HCT116 (cell line): ENCODE results near the gene RGS9BP. TPM values are rescaled to one million over a fixed set of nuclear protein-coding genes. Genes with fewer than 3 reads are reported as not detected.

Experiments
- ATAC-seq: fragments of 200-7000 bp; cut with Tn5 transposase; 2 replicates; pipeline ENCODE4 v1.9.1; 2020; ENCODE audit warnings: mild to moderate bottlenecking, moderate library complexity
- BruUV-seq: library from RNA; stranded (reverse); fragments of 400-500 nt; replicated peaks from 2 replicates; lab custom pipeline; 2021; lab: Mats Ljungman, UMichigan
- CTCF ChIA-PET: fragments of 300-600 bp; sonication (Branson Sonifier 250); formaldehyde crosslinking; loops from one replicate; lab custom pipeline; 2021; ENCODE audit warnings: antibody characterized with exemption; lab: Charles Lee
- POLR2A ChIA-PET: fragments of 300-600, 350-600 bp; sonication (Branson Sonifier 250); formaldehyde crosslinking; loops from one replicate; lab custom pipeline; 2021; ENCODE audit warnings: antibody characterized with exemption; lab: Charles Lee
- RAD21 ChIA-PET, 2 experiments: fragments of 300-600 bp; sonication (Branson Sonifier 250); formaldehyde crosslinking; loops; one replicate each; lab custom pipeline; 2023; ENCODE audit warnings: low total read pairs in 2 of 2; ENCODE audit not compliant: uncharacterized antibody in 2 of 2, unreplicated experiment in 2 of 2, low non-redundant PET in 1 of 2; lab: Charles Lee
- DNase-seq: peaks from one replicate; pipeline ENCODE4 v3.0.0-alpha.2; 2010; ENCODE audit warnings: low read depth, low spot score
- H2AFZ ChIP-seq: fragments of 200-600 bp; shearing (Covaris generic), sonication (generic); 2 replicates; pipeline ENCODE4 v1.6.1; 2017; ENCODE audit warnings: low read depth, mixed run types, mixed read lengths, antibody characterized with exemption, low read length; ENCODE audit not compliant: poor library complexity, severe bottlenecking
- H3K27ac ChIP-seq: 2 replicates; pipeline ENCODE4 v1.5.1; 2012; ENCODE audit warnings: low read depth, low read length
- H3K27me3 ChIP-seq: fragments of 200-600 bp; sonication (generic); 2 replicates; pipeline ENCODE4 v1.6.1; 2016; ENCODE audit warnings: mixed run types, low read length, mixed read lengths; ENCODE audit not compliant: insufficient read depth
- H3K36me3 ChIP-seq, 2 experiments: fragments of 200-500 bp in 1 of 2; fragments of 200-600 bp in 1 of 2; sonication (Bioruptor generic) in 1 of 2; sonication (generic) in 1 of 2; 2 replicates each; pipeline versions ENCODE4 v1.5.1 to v1.6.1; 2014 to 2016; ENCODE audit warnings: low read length in 2 of 2, inconsistent platforms in 1 of 2, mixed read lengths in 1 of 2, mixed run types in 1 of 2; ENCODE audit not compliant: insufficient read depth in 2 of 2, control insufficient read depth in 1 of 2
- H3K4me1 ChIP-seq, 2 experiments: fragments of 200-600 bp in 1 of 2; sonication (generic) in 1 of 2; 2 replicates each; pipeline versions ENCODE4 v1.5.1 to v1.6.1; 2012 to 2017; ENCODE audit warnings: low read length in 2 of 2, inconsistent platforms in 1 of 2, mild to moderate bottlenecking in 1 of 2, mixed read lengths in 1 of 2, mixed run types in 1 of 2, moderate library complexity in 1 of 2; ENCODE audit not compliant: insufficient read depth in 2 of 2, control insufficient read depth in 1 of 2
- H3K4me2 ChIP-seq: fragments of 200-600 bp; sonication (generic); 2 replicates; pipeline ENCODE4 v1.6.1; 2017; ENCODE audit warnings: mixed run types, low read length, mixed read lengths
- H3K4me3 ChIP-seq, 2 experiments: fragments of 200-600 bp in 1 of 2; sonication (generic) in 1 of 2; replicated peaks in 1 of 2; 2 replicates each; pipeline ENCODE4 v1.5.1; 2011 to 2016; ENCODE audit warnings: low read length in 2 of 2, control low read depth in 1 of 2, low read depth in 1 of 2, mild to moderate bottlenecking in 1 of 2, mixed read lengths in 1 of 2, mixed run types in 1 of 2
- H3K79me2 ChIP-seq: fragments of 200-600 bp; sonication (generic); 2 replicates; pipeline ENCODE4 v1.6.1; 2017; ENCODE audit warnings: mild to moderate bottlenecking, mixed run types, low read length, moderate library complexity, mixed read lengths; ENCODE audit not compliant: insufficient read depth
- H3K9ac ChIP-seq: fragments of 200-600 bp; sonication (generic); 2 replicates; pipeline ENCODE4 v1.6.1; 2016; ENCODE audit warnings: low read length, mixed read lengths
- H3K9me2 ChIP-seq: fragments of 200-600 bp; sonication (generic), shearing (Covaris generic); 2 replicates; pipeline ENCODE4 v1.6.1; 2017; ENCODE audit warnings: mixed run types, mild to moderate bottlenecking, moderate library complexity; ENCODE audit not compliant: insufficient read depth
- H3K9me3 ChIP-seq, 2 experiments: fragments of 200-500 bp in 1 of 2; fragments of 200-600 bp in 1 of 2; sonication (Bioruptor generic) in 1 of 2; sonication (generic) in 1 of 2; 2 replicates each; pipeline ENCODE4 v1.6.1; 2014 to 2017; ENCODE audit warnings: low read length in 2 of 2, mixed read lengths in 2 of 2, inconsistent platforms in 1 of 2, low read depth in 1 of 2, mild to moderate bottlenecking in 1 of 2, mixed run types in 1 of 2, moderate library complexity in 1 of 2; ENCODE audit not compliant: control insufficient read depth in 1 of 2, insufficient read depth in 1 of 2
- H4K20me1 ChIP-seq: fragments of 200-600 bp; sonication (generic), shearing (Covaris generic); 2 replicates; pipeline ENCODE4 v1.6.1; 2017; ENCODE audit warnings: mixed run types, mild to moderate bottlenecking, moderate library complexity; ENCODE audit not compliant: insufficient read depth
- CEBPB ChIP-seq: IDR thresholded peaks from 2 replicates; pipeline ENCODE4 v1.6.1; 2012; ENCODE audit warnings: low read depth
- CTCF ChIP-seq, 3 experiments: fragments of 200-600 bp in 1 of 3; sonication (generic) in 1 of 3; IDR thresholded peaks in 2 of 3; conservative IDR thresholded peaks in 1 of 3; 2 replicates each; pipeline ENCODE4 v1.5.1; 2012 to 2017; ENCODE audit warnings: low read depth in 2 of 3, low read length in 2 of 3, antibody characterized with exemption in 1 of 3, borderline replicate concordance in 1 of 3, control low read depth in 1 of 3, mild to moderate bottlenecking in 1 of 3, mixed read lengths in 1 of 3, mixed run types in 1 of 3, moderate library complexity in 1 of 3; ENCODE audit not compliant: insufficient read depth in 1 of 3
- ELF1 ChIP-seq: IDR thresholded peaks from 2 replicates; pipeline ENCODE4 v1.6.1; 2012; ENCODE audit warnings: low read depth, borderline replicate concordance
- ZFX ChIP-seq: fragments of 450-650 bp; IDR thresholded peaks from 2 replicates; pipeline ENCODE4 v1.6.1; 2017
- intact Hi-C: fragments of 100-400 bp; cut with micrococcal nuclease; formaldehyde crosslinking; loops from 2 replicates; pipeline ENCODE4 v1.10.0; 2022
- total RNA-seq: library from RNA; stranded (reverse); gene quantifications from one replicate; pipeline ENCODE4 v1.2.1, GENCODE V29; 2021; ENCODE audit not compliant: unreplicated experiment
- TF ChIP-seq, protein P1 (sequence below): IDR thresholded peaks from 2 replicates; pipeline ENCODE4 v1.6.1; 2012

RGS9BP gene
- total RNA-seq, 1 experiment from 2014 or later, result 0.54 TPM

GRCh38 chr19:32676186-32676894, 692 bp downstream of the RGS9BP start:
- no peaks in the 10 kb centered on the region for H3K9me3 ChIP-seq
- peaks cover 32% of the 10 kb centered on the region for H3K79me2 ChIP-seq
- ATAC-seq (no peak), DNase-seq (no peak)
- no peaks in the 10 kb centered on the region for H3K9me2 ChIP-seq
- POLR2A ChIA-PET, result interaction anchor here (1.0 kb wide), 1 partner anchor 15 kb away, joined by 3 read pairs; the partner anchor contains the start of gene NUDT19
- TF ChIP-seq ZFX, result no peak
- TF ChIP-seq ELF1, result no peak
- TF ChIP-seq, protein P1, sequence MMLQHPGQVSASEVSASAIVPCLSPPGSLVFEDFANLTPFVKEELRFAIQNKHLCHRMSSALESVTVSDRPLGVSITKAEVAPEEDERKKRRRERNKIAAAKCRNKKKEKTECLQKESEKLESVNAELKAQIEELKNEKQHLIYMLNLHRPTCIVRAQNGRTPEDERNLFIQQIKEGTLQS, result no peak
- no peak for TF ChIP-seq CEBPB
- no peak for TF ChIP-seq CTCF (IDR thresholded peaks at IDR 0.05 in 2 of 3, conservative IDR thresholded peaks at IDR 0.05 in 1 of 3; ENCODE audit: borderline replicate concordance in 1 of 3, insufficient read depth in 1 of 3, low read depth in 2 of 3, low read length in 2 of 3)
- intact Hi-C loops, result no loop called here
- H3K27ac ChIP-seq, result peak overlapping the region; percentile 85; the same call in 1 of the 2 replicates
- CTCF ChIA-PET, result interaction anchor here (0.6 to 1.3 kb wide), 2 partner anchors 17 to 90 kb away, joined by 3 read pairs; no protein-coding TSS in a partner anchor
- RAD21 ChIA-PET, result no interaction called here
- H3K27me3 ChIP-seq, result no peaks in the 10 kb centered on the region
- H4K20me1 ChIP-seq, result no peaks in the 10 kb centered on the region
- 0 out of 4 replicates have a peak, but pooled peaks cover 0 to 4% of the 10 kb centered on the region in 2 experiments for H3K36me3 ChIP-seq
- H3K9ac ChIP-seq, result no peak overlapping the region
- peak overlapping the region in 1 of 2 experiments; percentile 93; a peak in 1 of 4 replicates for H3K4me3 ChIP-seq
- peak overlapping the region; percentile 99 for H3K4me2 ChIP-seq
- BruUV-seq, result no TSS peak
- H2AFZ ChIP-seq, result no peak overlapping the region
- peaks cover 11 to 23% of the 10 kb centered on the region in 2 experiments for H3K4me1 ChIP-seq
